Neural cell (in vitro differentiated cells): ENCODE data around the gene ZRANB3. TPM values are rescaled to one million over a fixed set of nuclear protein-coding genes. Genes with fewer than 3 reads are reported as not detected.

Source experiments
- H2AFZ ChIP-seq: fragments of 200-600, 300-800 bp; sonication (generic), shearing (Covaris generic); 2 replicates; pipeline ENCODE4 v1.6.0; 2014; ENCODE audit warnings: low read depth, mild to moderate bottlenecking, antibody characterized with exemption, low read length, moderate library complexity
- H3F3A ChIP-seq: fragments of 200-600 bp; shearing (Covaris generic); 2 replicates; pipeline ENCODE4 v1.6.1; 2016; ENCODE audit warnings: mild to moderate bottlenecking, moderate library complexity, mixed read lengths, antibody characterized with exemption, low read length; ENCODE audit not compliant: insufficient read depth, poor library complexity, severe bottlenecking
- H3K27ac ChIP-seq: fragments of 200-600, 300-800 bp; sonication (generic), shearing (Covaris generic); 2 replicates; pipeline ENCODE4 v1.5.1; 2014; ENCODE audit warnings: mild to moderate bottlenecking, low read length, moderate library complexity
- H3K27me3 ChIP-seq: fragments of 300-800, 200-600 bp; sonication (generic), shearing (Covaris generic); 2 replicates; pipeline ENCODE4 v1.6.0; 2014; ENCODE audit warnings: mild to moderate bottlenecking, low read depth, low read length, moderate library complexity; ENCODE audit not compliant: insufficient read depth
- H3K36me3 ChIP-seq: fragments of 300-800, 200-600 bp; sonication (generic), shearing (Covaris generic); 2 replicates; pipeline ENCODE4 v1.5.1; 2014; ENCODE audit warnings: mild to moderate bottlenecking, antibody characterized with exemption, low read length, moderate library complexity; ENCODE audit not compliant: insufficient read depth
- H3K4me2 ChIP-seq: fragments of 300-800, 200-600 bp; sonication (generic), shearing (Covaris generic); 2 replicates; pipeline ENCODE4 v1.6.0; 2014; ENCODE audit warnings: mild to moderate bottlenecking, low read length
- H3K4me3 ChIP-seq: fragments of 300-800, 200-600 bp; sonication (generic), shearing (Covaris generic); 2 replicates; pipeline ENCODE4 v1.5.1; 2014; ENCODE audit warnings: mild to moderate bottlenecking, low read length, moderate library complexity
- H3K79me2 ChIP-seq: fragments of 200-600 bp; shearing (Covaris generic); replicated peaks from 2 replicates; pipeline ENCODE4 v1.6.0; 2014; ENCODE audit warnings: mild to moderate bottlenecking, low read length, moderate library complexity; ENCODE audit not compliant: insufficient read depth
- H3K9ac ChIP-seq: fragments of 300-800, 200-600 bp; sonication (generic), shearing (Covaris generic); 2 replicates; pipeline ENCODE4 v1.6.1; 2016; ENCODE audit warnings: mild to moderate bottlenecking, low read length, mixed read lengths
- H3K9me2 ChIP-seq: fragments of 200-600 bp; shearing (Covaris generic); 2 replicates; pipeline ENCODE4 v1.6.1; 2016; ENCODE audit warnings: mild to moderate bottlenecking, low read length, mixed read lengths; ENCODE audit not compliant: insufficient read depth
- H3K9me3 ChIP-seq: fragments of 200-600, 300-800 bp; sonication (generic), shearing (Covaris generic); 2 replicates; pipeline ENCODE4 v1.6.1; 2016; ENCODE audit warnings: mild to moderate bottlenecking, mixed run types, low read length, moderate library complexity, mixed read lengths
- H4K20me1 ChIP-seq: fragments of 200-600 bp; shearing (Covaris generic); 2 replicates; pipeline ENCODE4 v1.6.1; 2016; ENCODE audit warnings: mild to moderate bottlenecking, mixed run types; ENCODE audit not compliant: insufficient read depth
- EP300 ChIP-seq: fragments of 450-650 bp; conservative IDR thresholded peaks from 2 replicates; pipeline ENCODE4 v1.6.1; 2014; ENCODE audit warnings: antibody characterized with exemption, mild to moderate bottlenecking, moderate library complexity; ENCODE audit not compliant: poor library complexity, severe bottlenecking
- EZH2 ChIP-seq: fragments of 200-600, 300-800 bp; shearing (Covaris generic), sonication (generic); IDR thresholded peaks from 2 replicates; pipeline ENCODE4 v1.6.1; 2014; ENCODE audit warnings: antibody characterized with exemption, low read length, borderline replicate concordance, mild to moderate bottlenecking; ENCODE audit not compliant: insufficient read depth, poor library complexity, severe bottlenecking
- MXI1 ChIP-seq: fragments of 450-650 bp; conservative IDR thresholded peaks from 2 replicates; pipeline ENCODE4 v1.6.1; 2014; ENCODE audit warnings: antibody characterized with exemption, mild to moderate bottlenecking; ENCODE audit not compliant: poor library complexity, severe bottlenecking
- POLR2AphosphoS5 ChIP-seq: IDR thresholded peaks from 2 replicates; pipeline ENCODE4 v1.6.1; 2012
- RAD21 ChIP-seq: fragments of 450-650 bp; conservative IDR thresholded peaks from 2 replicates; pipeline ENCODE4 v1.6.1; 2014; ENCODE audit warnings: antibody characterized with exemption, mild to moderate bottlenecking, moderate library complexity
- SMC3 ChIP-seq: fragments of 450-650 bp; conservative IDR thresholded peaks from 2 replicates; pipeline ENCODE4 v1.6.1; 2014; ENCODE audit warnings: antibody characterized with exemption, mild to moderate bottlenecking, moderate library complexity; ENCODE audit not compliant: poor library complexity
- TAF1 ChIP-seq: IDR thresholded peaks from 2 replicates; pipeline ENCODE4 v1.6.1; 2012; ENCODE audit warnings: low read depth
- polyA plus RNA-seq: library from polyadenylated mRNA; depleted of rRNA; stranded (reverse); fragments of >200 nt; gene quantifications from 2 replicates; pipeline ENCODE4 v1.2.3, GENCODE V29; 2014
- TF ChIP-seq, protein P1 (sequence below): IDR thresholded peaks from 2 replicates; pipeline ENCODE4 v1.6.1; 2012; ENCODE audit warnings: borderline replicate concordance
- TF ChIP-seq, protein P2 (sequence below): fragments of 450-650 bp; IDR thresholded peaks from 2 replicates; pipeline ENCODE4 v1.5.1; 2014; ENCODE audit warnings: antibody characterized with exemption, mild to moderate bottlenecking, moderate library complexity; ENCODE audit not compliant: poor library complexity, severe bottlenecking

ZRANB3 gene
- polyA plus RNA-seq, 1 donor from 2014 or later: 3.5 TPM

DNA sequence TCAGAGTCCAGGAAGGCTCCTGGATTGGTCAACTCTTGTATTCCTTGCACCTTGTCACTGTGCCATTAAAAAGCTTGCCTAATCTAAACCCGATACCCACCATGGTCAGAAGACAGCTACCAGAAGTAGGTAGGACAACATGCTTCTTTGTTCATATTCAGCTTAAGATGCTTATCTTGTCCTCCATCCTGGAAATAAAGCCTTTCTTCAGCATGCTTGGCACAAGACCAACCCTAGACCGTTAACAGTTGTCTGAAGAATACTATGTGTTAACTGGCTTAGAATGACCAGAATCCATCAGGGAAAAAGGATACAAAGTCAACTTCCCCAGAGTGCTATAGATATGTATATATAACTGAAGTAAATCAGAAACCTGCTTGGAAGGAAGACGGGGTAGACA, 193.9 kb downstream of the ZRANB3 start:
- Histone ChIP-seq H3K4me3 (no peak overlapping the region), H3K79me2 (no peaks in the 10 kb centered on the region), H4K20me1 (no peaks in the 10 kb centered on the region), H3K9ac (no peak overlapping the region), H3K27ac (no peak overlapping the region), H3K36me3 (no peaks in the 10 kb centered on the region), H3K27me3 (no peaks in the 10 kb centered on the region), H3F3A (no peaks in the 10 kb centered on the region), H3K4me2 (no peak overlapping the region), H3K9me2 (no peaks in the 10 kb centered on the region), H3K9me3 (no peaks in the 10 kb centered on the region), H2AFZ (no peak overlapping the region)
- no peak for TF ChIP-seq EZH2
- TF ChIP-seq, protein P1, sequence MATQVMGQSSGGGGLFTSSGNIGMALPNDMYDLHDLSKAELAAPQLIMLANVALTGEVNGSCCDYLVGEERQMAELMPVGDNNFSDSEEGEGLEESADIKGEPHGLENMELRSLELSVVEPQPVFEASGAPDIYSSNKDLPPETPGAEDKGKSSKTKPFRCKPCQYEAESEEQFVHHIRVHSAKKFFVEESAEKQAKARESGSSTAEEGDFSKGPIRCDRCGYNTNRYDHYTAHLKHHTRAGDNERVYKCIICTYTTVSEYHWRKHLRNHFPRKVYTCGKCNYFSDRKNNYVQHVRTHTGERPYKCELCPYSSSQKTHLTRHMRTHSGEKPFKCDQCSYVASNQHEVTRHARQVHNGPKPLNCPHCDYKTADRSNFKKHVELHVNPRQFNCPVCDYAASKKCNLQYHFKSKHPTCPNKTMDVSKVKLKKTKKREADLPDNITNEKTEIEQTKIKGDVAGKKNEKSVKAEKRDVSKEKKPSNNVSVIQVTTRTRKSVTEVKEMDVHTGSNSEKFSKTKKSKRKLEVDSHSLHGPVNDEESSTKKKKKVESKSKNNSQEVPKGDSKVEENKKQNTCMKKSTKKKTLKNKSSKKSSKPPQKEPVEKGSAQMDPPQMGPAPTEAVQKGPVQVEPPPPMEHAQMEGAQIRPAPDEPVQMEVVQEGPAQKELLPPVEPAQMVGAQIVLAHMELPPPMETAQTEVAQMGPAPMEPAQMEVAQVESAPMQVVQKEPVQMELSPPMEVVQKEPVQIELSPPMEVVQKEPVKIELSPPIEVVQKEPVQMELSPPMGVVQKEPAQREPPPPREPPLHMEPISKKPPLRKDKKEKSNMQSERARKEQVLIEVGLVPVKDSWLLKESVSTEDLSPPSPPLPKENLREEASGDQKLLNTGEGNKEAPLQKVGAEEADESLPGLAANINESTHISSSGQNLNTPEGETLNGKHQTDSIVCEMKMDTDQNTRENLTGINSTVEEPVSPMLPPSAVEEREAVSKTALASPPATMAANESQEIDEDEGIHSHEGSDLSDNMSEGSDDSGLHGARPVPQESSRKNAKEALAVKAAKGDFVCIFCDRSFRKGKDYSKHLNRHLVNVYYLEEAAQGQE: no peak
- TF ChIP-seq SMC3: no peak
- TF ChIP-seq, protein P2, sequence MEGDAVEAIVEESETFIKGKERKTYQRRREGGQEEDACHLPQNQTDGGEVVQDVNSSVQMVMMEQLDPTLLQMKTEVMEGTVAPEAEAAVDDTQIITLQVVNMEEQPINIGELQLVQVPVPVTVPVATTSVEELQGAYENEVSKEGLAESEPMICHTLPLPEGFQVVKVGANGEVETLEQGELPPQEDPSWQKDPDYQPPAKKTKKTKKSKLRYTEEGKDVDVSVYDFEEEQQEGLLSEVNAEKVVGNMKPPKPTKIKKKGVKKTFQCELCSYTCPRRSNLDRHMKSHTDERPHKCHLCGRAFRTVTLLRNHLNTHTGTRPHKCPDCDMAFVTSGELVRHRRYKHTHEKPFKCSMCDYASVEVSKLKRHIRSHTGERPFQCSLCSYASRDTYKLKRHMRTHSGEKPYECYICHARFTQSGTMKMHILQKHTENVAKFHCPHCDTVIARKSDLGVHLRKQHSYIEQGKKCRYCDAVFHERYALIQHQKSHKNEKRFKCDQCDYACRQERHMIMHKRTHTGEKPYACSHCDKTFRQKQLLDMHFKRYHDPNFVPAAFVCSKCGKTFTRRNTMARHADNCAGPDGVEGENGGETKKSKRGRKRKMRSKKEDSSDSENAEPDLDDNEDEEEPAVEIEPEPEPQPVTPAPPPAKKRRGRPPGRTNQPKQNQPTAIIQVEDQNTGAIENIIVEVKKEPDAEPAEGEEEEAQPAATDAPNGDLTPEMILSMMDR: no peak
- TF ChIP-seq RAD21: no peak
- TF ChIP-seq POLR2AphosphoS5: no peak
- no peak for TF ChIP-seq MXI1
- no peak for TF ChIP-seq TAF1
- no peak for TF ChIP-seq EP300

DNA sequence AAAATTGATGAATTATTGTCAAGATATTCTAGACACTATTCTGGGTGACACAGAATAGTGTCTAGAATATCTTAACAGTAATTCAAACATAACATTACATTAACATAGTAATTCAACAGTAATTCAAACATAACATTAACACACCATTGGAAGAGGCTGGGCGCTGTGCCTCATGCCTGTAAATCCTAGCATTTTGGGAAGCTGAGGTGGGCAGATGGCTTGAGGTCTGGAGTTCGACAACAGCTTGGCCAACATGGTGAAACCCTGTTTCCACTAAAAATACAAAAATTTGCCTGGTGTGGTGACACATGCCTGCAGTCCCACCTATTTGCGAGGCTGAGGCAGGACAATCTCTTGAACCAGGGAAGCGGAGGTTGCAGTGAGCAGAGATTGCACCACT, 195.8 kb downstream of the ZRANB3 start:
- Histone ChIP-seq H2AFZ (no peak overlapping the region), H3K4me2 (no peak overlapping the region), H3K9me2 (no peaks in the 10 kb centered on the region), H3F3A (no peaks in the 10 kb centered on the region), H3K9ac (no peak overlapping the region), H3K27me3 (no peaks in the 10 kb centered on the region), H3K36me3 (no peaks in the 10 kb centered on the region), H3K9me3 (no peaks in the 10 kb centered on the region), H3K27ac (no peak overlapping the region), H4K20me1 (no peaks in the 10 kb centered on the region), H3K4me3 (no peak overlapping the region), H3K79me2 (no peaks in the 10 kb centered on the region)
- no peak for TF ChIP-seq POLR2AphosphoS5
- TF ChIP-seq EZH2: no peak
- no peak for TF ChIP-seq RAD21
- no peak for TF ChIP-seq SMC3
- TF ChIP-seq MXI1: no peak
- TF ChIP-seq, protein P1: no peak
- TF ChIP-seq EP300: no peak
- no peak for TF ChIP-seq TAF1
- TF ChIP-seq, protein P2: no peak
